NCI-H82 (cell line): ENCODE results near the gene CRCP.
A peak's percentile ranks its signal among the peaks of the same experiment; 100 is the strongest.
"Not testable (repeated sequence)": the region's sequence is repeated elsewhere in the genome, so short reads cannot be mapped to it uniquely, and the experiment has no call there.

Experiments used
- DNase-seq: peaks from one replicate; lab custom pipeline; 2025; lab: John Stamatoyannopoulos, UW

Gene CRCP

GRCh38 chr7:66114743-66115649 is at the start of gene CRCP:
Gene CRCP, plus strand, starts transcription at chr7:66114847. Its CDS starts 116 bp downstream, at chr7:66114963.
- peak; percentile 78 for DNase-seq

GRCh38 chr7:66069732-66070131 is 44.9 kb upstream of the CRCP start:
- no peak for DNase-seq

GRCh38 chr7:66070222-66070621 is 44.4 kb upstream of the CRCP start:
- no peak for DNase-seq

GRCh38 chr7:66072208-66072607 is 42.4 kb upstream of the CRCP start:
- DNase-seq, result not testable (repeated sequence)

GRCh38 chr7:66075590-66076461 is 38.8 kb upstream of the CRCP start, which contains the start of gene ASL:
Gene ASL, plus strand, starts transcription at chr7:66075819. Its CDS starts 263 bp downstream, at chr7:66076082.
- DNase-seq, result peak; percentile 95

GRCh38 chr7:66076462-66077329 is 38.0 kb upstream of the CRCP start:
- DNase-seq, result no peak

- DNase-seq, result no peak
Observed at GRCh38 chr7:66078067-66078466, 36.6 kb upstream of the CRCP start.

- no peak for DNase-seq
Observed at GRCh38 chr7:66082083-66082482, 32.6 kb upstream of the CRCP start.

GRCh38 chr7:66082886-66083415 is 31.7 kb upstream of the CRCP start:
- no peak for DNase-seq

GRCh38 chr7:66083677-66084076 is 31.0 kb upstream of the CRCP start:
- DNase-seq, result no peak

GRCh38 chr7:66088861-66089838 is 25.5 kb upstream of the CRCP start:
- no peak for DNase-seq

- DNase-seq, result no peak
Observed at GRCh38 chr7:66092654-66093053, 22.0 kb upstream of the CRCP start.

GRCh38 chr7:66095010-66095409 is 19.6 kb upstream of the CRCP start:
- DNase-seq, result no peak

GRCh38 chr7:66099232-66099550 is 15.5 kb upstream of the CRCP start:
- peak; percentile 8 for DNase-seq

- peak; percentile 89 for DNase-seq
Observed at GRCh38 chr7:66099551-66100407, 14.9 kb upstream of the CRCP start.

- no peak for DNase-seq
Observed at GRCh38 chr7:66100408-66101050, 14.1 kb upstream of the CRCP start.

- not testable (repeated sequence) for DNase-seq
Observed at GRCh38 chr7:66102168-66102567, 12.5 kb upstream of the CRCP start.

GRCh38 chr7:66103994-66104393 is 10.7 kb upstream of the CRCP start:
- DNase-seq, result not testable (repeated sequence)

- no peak for DNase-seq
Observed at GRCh38 chr7:66105263-66105748, 9.3 kb upstream of the CRCP start.
